Measurements from ENCODE around the gene URM1.

URM1 gene

DNA sequence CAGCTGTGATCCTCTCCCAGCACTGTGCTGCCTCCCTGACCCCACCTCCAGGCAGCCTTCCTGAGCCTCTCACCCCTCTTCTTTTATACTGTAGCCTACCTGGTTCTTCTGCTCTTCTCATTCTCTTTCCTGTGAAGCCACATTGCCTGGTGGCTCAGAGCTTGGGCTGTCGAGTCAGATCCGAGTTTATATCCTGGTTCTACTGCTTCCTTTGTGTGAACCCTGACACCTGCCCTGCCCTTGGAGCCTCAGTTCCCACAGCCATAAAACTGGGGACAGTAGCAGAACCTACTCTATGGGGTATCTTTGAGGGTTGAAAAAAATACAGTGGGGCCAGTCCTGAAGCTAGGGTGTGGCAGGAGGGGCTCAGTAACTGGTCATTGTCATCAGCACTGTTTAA lies 22.0 kb upstream of the URM1 start:
- DNase-seq (ENCODE audit: low read depth) = no peak

DNA sequence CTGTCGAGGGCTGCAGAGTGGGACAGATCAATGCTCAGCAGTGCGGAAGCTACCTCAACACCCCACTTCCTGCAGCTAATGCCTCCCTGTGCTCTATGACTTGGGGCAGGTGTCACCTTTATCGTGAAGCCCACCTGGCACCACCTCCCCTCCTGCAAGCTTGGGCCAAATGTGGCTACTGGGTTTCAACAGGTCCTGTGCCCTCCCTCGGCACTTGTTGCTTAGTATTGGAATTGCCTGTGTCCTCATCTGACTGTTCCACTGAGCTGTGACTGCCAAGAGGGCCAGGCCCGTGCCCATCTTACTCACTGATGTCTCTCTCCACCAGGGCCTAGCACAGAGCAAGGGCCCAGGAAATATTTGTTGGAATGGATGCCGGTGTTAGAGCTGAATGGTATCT lies 21.4 kb upstream of the URM1 start:
- no peak for DNase-seq (ENCODE audit: low read depth)

DNA sequence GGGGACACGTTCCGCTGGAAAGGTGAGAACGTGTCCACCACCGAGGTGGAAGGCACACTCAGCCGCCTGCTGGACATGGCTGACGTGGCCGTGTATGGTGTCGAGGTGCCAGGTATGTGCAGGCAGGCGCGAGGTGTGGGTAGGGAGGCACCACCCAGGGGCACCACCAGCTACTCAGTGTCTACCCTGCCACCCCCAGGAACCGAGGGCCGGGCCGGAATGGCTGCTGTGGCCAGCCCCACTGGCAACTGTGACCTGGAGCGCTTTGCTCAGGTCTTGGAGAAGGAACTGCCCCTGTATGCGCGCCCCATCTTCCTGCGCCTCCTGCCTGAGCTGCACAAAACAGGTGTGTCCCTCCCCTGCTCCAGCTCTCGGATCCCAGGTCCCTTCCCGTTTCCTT lies 15.7 kb upstream of the URM1 start:
- DNase-seq (ENCODE audit: low read depth) = no peak

DNA sequence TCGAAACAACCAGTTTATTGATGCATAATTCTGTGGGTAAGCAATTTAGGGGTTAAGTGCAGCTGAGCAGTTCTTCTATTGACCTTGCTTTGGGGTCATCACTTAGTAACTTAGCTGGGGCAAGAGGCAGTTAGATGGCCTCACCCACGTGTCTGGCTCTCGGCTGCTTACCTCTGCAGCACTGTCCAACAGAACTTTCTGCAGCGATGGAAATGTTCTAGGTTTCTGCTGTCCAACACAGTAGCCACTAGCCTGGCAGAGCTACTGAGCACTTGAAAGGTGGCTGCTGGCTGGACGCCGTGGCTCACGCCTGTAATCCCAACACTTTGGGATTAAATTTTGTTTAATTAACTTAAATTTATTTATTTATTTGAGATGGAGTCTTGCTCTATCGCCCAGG lies 13.1 kb upstream of the URM1 start:
- DNase-seq (ENCODE audit: low read depth) = no peak

DNA sequence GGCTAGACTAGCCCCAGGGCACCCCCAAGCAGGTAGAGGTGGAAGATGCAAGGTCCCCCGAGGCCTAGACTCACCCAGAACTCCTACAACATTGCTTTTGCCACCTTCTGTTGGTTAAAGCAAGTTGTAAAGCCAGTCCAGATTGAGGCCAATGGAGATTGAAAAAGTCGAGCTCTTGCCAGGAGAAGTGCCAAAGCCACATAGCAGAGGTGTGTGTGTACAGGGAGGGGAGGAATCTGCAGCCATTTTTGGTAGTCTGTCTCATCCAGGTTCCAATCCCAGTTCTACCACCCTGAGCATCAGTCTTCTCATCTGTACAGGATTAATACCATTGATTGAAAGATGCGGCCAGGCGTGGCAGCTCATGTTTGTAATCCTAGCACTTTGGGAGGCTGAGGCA lies 12.3 kb upstream of the URM1 start:
- no peak for DNase-seq (ENCODE audit: low read depth)

DNA sequence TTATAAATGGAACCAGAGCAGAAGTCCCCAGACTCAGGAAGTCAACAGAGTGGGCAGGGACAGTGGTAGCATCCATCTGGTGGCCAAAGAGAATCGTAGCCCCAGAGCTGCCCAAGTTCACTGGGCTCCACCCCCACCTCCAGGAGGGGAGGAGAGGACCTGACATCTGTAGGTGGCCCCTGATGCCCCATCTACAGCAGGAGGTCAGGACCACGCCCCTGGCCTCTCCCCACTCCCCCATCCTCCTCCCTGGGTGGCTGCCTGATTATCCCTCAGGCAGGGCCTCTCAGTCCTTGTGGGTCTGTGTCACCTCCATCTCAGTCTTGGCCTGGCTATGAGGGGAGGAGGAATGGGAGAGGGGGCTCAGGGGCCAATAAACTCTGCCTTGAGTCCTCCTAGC lies 10.3 kb upstream of the URM1 start:
- DNase-seq (ENCODE audit: low read depth) = no peak

DNA sequence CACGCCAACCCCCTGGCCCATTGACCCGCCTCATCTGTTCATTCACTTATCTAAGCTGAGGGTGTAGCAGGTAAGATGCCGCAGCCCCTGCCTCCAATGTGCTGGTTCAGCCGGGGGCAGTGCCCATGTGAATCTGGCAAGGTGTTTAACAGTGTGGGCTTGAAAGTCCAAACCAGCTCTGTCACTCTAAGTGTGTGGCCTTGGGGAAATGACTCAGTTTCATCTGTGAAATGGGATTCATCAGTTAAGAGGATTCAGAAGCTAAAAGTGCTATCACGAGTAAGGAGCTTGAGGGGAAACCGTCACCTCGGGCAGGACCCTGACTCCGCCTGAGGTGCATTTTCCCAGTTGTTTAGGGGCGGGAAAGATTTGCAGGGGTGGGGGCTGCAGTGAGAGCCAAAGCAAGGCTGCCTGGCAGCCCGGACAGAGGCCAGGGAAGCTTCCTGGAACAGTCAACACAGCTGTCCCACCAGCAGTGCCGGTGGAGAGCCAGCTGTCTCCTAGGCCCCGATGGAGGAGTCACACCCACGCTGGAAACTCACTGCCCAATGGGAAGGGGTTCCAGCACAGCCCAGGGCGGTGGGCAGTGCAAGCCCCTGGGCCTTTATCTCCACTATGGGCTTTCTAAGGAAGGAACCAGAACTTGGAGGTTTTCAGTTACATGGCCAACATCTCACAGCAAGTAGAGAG lies 9.7 kb upstream of the URM1 start:
- DNase-seq (ENCODE audit: low read depth) = no peak

DNA sequence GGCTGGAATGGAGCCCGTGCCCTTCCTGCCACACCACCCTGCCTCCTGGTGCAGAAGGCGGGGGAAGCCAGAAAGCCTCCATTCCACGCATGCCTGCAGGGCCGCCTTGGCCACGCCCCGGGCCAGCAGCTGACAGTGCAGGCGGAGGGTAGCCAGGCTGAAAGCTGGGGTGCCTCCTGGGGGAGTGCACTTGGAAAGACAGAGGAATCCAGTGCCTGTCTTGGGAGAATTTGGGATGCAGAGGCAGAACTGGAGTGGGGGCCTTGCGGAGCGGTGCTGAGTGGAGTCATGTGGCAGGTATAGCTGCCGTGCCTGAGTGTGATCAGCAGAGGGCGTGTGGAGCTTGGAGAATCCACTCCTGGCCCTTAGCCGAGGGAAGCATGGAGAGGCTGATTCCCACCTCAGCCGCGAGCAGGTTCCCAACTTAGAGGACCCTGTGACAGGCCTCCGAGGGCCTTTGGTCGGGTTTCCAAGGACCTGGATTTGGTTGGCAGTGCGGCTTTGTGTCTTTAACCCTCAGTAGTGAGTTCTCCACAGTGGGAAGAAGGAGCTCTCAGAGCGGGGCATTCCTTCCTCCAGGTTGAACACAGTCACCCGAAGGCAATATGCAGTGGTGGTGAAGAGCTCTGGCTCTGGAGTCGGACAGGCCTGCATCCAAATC lies 9.1 kb upstream of the URM1 start:
- DNase-seq (ENCODE audit: low read depth) = peak; percentile 73

DNA sequence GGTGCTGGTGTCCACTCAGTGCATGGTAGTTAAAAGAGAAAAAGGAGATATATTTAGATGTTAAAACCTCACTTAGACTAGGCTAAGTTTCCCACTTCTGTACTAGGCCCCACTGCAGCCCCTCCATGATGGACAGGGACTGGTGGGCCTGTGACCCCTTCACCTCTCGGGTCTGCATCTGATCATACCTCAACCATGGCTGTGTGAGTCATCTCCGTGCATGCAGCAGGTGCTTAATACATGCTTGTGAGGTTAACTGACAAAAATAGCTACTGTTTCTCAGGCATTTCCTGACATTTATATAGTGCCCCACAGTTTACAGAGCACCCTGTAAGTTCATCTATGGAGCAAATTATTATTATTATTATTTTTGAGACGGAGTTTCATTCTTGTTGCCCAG lies 8.4 kb upstream of the URM1 start:
- no peak for DNase-seq (ENCODE audit: low read depth)

DNA sequence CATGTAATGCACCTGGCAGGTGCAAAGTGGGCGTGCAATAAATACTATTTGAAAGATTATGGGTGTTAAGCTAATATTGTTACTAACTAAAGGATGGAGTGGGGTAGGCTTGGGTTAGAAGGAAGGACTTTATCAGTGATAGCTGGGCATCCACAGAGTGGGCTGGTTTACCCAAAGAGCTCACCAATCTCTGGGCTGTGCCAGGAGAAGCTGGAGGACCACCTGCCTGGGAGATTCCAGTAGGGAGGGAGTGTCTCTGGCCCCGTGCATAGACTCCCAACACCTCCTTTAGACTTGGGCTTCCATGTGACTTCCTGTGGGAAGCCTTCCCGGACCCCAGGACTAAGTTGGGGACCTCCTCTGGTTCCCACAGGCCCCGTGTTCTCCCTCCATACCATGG lies 5.6 kb upstream of the URM1 start:
- no peak for DNase-seq (ENCODE audit: low read depth)

DNA sequence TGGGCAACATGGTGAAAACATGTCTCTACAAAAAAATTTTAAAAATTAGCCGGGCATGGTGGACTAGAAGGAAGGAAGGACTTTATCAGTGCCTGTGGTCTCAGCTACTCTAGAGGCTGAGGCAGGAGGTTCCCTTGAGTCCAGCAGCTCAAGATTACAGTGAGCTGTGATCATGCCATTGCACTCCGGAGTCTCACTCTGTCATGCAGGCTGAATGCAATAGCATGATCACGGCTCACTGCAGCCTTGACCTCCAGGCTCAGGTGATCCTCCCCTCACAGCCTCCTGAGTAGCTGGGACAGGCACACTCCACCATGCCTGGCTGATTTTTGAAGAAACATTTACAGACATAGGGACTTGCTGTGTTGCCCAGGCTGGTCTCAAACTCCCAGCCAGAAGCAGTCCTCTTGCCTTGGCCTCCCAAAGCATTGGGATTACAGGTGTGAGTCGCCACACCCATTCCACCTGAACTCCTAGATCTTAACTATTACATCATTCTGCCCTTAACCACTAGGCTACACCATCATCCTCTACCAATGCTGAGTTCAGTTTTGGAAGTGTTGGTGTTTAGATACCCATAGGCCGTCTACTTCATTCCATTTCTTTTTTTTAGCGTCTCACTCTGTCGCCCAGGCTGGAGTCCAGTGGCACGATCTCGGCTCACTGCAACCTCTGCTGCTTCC lies 2.0 kb upstream of the URM1 start:
- no peak for DNase-seq (ENCODE audit: low read depth)

DNA sequence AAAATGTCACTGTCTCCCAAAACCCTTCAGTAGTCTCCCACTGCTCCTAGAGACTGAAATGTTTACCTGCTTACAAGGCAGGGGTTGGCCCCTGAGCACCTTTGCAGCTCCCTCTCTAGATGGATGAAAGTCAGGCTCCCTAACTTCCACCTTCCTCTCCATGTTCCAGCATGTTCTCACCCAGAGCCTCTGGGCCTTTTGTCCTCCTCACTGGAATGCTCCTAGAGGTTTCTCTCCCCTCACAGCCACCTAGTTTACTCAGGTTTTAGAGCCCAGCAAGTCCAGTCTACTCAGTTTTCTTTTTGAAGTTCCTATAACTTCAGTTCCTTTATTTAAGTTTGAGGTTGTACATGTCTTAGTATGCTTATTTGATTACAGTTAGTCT lies 815 bp upstream of the URM1 start:
- DNase-seq (ENCODE audit: low read depth) = no peak

DNA sequence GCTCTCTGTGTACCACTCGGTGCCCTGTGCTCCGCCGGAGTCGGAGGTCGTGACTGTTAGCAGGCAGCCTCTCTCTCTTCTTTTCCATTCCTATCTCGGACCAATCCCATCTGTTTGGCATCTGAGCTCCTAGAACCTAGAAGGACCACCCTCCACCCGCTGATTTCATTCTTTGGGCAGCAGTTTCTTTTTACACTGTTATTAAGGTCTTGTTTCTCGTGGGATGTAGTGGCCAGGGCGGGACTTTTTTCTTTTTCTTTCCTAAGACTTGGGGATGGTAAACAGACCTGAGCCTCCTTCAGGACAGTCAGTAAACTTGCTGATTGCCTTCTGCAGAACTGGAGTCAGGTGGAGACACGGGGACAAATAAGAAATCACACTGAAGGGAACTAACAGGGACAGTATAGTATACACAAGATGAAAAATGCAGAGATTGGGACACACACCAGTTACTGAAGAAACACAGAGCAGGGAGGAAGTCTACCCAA lies 500 bp downstream of the URM1 start:
- no peak for DNase-seq (ENCODE audit: low read depth)

DNA sequence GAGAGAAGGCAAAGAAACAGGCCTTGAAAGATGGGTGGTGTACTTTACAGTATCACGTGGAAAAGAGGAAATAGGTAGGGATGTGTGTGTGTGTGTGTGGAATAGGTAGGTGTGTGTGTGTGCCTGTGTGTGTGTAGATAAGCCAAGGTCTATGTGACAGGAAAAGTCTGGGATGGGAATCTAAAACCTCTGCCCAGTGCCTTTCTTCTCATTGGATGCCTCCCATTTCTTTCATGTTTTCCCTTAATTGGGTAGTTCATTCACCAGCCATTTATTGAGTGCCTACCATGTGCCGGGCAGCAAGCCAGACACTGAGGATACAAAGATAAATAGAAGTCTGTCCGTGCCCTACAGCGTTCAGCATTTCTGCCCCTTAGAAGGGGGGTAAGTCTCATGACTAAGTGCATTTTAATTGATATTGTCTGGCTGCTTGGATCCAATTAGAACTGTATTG lies 1.0 kb downstream of the URM1 start:
- no peak for DNase-seq (ENCODE audit: low read depth)

DNA sequence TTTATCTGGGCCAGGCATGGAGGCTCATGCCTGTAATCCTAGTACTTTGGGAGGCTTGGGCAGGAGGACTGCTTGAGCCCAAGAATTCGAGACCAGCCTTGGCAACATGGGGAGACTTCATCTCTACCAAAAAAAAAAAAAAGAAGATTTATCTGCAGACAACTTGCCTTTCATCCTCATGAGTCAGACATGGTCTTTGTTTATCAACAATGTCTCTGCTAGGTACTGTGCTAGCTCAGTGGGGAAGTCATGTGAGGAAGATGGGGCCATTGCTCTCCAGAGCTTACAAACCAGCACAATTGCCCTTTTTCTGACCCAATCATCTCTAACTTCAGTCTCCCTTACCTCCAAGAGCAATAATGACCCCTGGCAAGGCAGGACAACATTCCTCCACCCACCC lies 1.6 kb downstream of the URM1 start:
- DNase-seq (ENCODE audit: low read depth) = no peak

DNA sequence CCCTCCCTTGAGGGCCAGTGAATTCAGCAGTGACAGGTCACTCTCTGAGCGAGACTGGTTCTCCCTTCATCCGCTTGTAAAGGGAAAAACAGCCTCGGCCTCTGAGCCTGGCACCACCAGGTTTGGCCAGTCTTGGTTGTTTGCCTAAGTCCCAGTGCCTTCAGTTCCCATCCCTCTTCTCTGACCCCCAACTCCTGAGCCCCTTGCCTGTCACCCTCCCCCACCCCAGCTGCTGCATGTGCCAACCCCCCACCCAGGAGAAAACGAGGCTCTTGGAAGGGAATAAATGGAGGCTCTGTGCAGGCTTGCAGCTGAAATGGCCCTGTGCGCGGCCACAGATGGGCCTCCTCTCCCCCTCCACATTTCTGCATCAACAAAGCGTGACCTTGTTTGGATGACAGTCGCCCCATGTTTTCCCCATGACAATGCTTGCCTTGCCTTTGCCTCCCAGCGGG lies 3.1 kb downstream of the URM1 start:
- no peak for DNase-seq (ENCODE audit: low read depth)

DNA sequence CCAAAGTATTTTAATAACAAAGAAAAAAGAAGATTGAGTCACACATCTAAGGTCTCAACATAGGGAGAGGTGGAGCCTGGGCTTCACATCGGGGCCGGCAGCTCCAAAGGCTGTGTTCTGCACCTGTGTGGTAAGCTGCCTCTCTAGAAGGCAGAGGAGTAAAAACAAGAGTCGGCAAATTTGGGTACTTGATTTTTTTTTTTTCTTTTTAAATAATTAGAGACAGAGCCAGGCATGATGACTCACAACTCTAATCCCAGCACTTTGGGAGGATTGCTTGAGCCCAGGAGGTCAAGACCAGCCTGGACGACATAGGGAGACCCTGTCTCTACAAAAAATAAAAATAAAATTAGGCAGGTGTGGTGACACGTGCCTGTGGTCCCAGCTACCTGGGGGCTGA lies 4.7 kb downstream of the URM1 start:
- DNase-seq (ENCODE audit: low read depth) = no peak

DNA sequence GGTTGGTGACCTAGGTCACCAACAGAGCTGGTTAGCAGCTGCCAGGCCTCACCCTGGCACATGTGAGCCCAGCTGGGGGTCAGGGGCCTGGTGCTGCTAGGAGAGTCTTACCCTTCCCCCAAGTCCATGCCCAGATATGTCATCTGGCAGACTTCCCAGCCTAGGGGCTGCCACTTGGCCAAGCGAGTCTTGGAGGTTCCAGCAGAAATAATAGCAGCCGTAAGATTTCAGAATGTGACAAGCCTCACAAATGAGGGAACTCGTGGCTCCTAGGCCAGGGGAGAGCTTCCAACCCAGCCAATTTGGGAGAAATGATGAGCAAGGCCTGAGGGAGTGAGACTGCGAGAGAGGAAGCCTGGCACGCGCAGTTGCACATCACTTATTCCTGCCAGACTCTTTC lies 11.1 kb downstream of the URM1 start:
- no peak for DNase-seq (ENCODE audit: low read depth)

DNA sequence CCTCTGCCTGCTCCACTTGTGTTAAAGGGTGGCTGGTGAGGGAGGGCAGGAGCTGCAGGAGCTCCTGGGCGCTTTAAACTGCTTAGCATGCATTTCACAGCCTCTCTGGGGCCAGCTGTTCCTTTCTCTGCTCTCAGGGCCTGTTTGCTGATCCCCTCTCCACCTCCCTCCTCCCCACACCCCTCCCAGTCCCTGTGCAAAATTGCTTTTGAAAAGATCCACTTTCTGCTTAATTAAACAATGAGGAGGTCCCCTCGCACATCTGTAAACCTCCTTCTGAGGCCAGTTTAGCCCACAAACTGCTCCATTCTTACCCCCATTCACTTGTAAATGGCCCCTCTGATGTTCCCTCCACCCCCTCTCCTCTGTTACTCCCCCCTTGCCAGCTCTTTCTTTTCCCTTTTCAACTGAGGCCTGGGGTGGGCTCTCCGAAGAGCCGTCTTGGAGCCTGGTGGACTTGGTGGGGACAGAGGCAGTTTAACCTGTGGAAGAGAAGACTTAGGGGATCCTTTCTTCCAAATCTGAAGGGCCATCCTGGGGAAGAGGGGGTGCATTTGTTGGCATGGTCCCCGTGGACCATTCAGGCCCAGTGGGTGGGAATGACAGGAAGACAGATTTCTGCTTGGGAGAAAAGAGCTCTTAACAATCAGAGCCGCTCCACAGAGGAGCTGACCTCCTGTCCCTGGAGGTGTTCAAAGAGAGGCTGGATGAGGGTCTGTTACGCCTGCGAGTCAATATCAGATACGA lies 12.0 kb downstream of the URM1 start:
- DNase-seq (ENCODE audit: low read depth) = no peak

DNA sequence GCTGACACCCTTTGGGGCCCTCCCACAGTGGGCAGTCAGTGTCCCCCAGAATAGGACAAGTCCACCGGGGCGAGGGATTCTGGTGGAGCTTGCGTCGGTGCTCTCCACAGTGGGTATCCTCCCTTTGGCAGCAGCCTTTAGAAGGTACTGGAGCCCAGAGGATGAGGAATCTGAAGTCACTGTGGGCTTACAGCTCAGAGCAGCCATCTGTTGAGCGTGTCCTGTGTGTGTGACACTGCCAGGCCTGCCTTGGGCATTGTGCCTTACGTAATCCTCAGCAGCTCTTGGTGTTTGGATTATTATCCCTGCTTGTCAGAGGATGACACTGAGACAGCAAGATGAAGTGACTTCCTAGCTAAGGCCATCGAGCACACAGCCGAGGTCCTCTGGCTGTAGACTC lies 12.6 kb downstream of the URM1 start:
- no peak for DNase-seq (ENCODE audit: low read depth)

DNA sequence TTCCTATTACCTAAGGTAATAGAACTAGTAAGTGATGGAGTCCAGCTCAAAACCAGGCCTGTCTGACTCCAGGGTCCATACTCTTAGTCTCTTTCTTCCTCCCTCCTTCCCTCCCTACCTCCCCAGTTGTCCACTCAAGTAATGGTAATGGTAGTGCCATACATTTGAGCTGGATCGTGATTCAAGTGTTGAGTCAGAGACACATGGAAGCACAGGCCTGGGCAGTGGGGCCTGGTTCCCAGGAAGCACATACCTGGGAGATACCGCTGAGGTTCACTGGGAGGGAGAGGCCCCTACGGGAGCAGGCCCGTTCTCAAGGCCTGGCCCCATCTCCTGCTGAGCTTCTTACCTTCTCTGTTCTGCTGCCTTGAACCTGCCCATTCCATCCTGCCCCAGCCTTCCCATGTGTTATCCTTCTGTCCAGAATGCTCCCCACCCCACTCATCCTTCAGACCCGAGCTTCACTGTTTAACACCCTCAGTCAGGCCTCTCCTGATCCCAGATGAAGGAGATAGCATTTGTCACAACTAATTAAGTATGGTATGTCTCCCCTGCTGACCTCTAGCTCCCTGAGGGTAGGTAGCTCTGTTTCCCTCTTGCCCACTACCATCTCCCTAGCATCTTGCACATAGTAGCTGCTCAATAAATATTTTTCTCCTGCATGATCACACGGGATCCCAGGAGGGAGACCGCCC lies 13.8 kb downstream of the URM1 start:
- DNase-seq (ENCODE audit: low read depth) = no peak

Measured in fibroblast of the conjunctiva (primary cell).